WTC11 (cell line): ENCODE measurements around the gene PDS5A.
"Not testable (repeated sequence)": the region's sequence is repeated elsewhere in the genome, so short reads cannot be mapped to it uniquely, and the experiment has no call there.

Experiments
- CTCF ChIP-seq: fragments of 200-600 bp; IDR thresholded peaks from 2 replicates; pipeline ENCODE4 v1.8.0; 2022; ENCODE audit warnings: antibody characterized with exemption
- FOXJ3 ChIP-seq: sonication (generic); formaldehyde crosslinking; IDR thresholded peaks from 2 replicates; pipeline ENCODE4 v1.9.0; 2021; ENCODE audit warnings: missing genetic modification reagents, mild to moderate bottlenecking, borderline replicate concordance
- ZNF416 ChIP-seq: fragments of 250-450 bp; sonication (Bioruptor Pico); IDR thresholded peaks from 2 replicates; pipeline ENCODE4 v1.9.0; 2021; ENCODE audit warnings: mild to moderate bottlenecking, inconsistent platforms

DNA sequence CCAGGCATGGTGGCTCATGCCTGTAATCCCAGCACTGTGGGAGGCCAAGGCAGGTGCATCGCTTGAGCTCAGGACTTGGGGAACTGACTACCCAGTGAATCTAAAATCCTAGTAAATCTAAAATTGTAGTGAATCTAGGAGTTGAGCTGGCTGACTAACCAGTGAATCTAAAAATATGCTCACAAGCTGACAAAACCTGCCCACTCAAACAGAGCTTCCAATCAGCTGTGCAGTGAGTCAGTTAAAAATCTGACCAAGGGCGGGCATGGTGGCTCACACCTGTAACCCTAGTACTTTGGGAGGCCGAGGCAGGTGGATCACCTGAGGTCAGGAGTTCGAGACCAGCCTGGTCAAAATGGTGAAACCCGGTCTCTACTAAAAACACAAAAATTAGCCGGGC is 72.7 kb downstream of the PDS5A start:
- TF ChIP-seq ZNF416 (CRISPR knock-in tag); FOXJ3 (CRISPR knock-in tag); CTCF: not testable (repeated sequence)
